ENCODE data around the gene TNS3. TPM values are rescaled to one million over a fixed set of nuclear protein-coding genes. Genes with fewer than 3 reads are reported as not detected.

Gene TNS3
- total and polyA plus RNA-seq, 10 donors: 17.7 to 247 (median 147) TPM

DNA sequence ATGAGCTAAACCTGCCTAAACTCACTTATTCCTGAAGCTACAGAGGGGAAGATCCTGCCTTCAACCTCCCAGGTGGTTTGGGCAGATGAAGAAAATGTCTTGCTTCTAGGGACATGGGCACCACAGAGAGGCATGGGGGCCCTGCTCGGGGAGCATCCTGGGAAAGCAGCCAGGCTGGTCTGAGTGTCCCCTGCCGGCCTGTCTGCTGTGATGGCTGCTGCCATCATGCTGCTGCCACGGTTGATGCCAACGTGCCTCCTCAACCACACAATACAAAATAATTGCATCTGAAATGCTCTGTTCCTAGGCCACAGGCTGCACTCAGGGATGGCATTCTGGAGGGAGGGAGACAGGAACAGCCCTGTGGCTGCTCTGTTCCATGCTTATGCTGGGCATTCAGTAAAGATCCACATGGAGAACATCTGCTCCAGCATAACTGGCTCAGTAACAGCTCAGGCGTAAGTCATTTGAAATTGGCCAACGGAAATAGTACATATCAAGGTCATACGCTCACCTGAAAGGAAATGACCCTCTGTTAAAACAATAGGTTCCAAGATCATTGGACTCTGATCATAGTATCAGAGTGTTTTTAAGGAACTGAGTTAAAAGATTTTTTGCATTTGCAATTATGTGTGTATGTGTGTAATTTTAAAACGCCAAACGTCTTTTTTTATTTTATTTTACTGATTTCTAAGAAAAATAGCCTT is 299.0 kb downstream of the TNS3 start:
- H3K4me3 ChIP-seq: no peak overlapping the region
- H3K36me3 ChIP-seq: peaks cover 2 to 100% (median 72%) of the 10 kb centered on the region in 6 donors

GRCh38 chr7:47281966-47282643 is 299.8 kb downstream of the TNS3 start:
- no peak for DNase-seq
- Histone ChIP-seq H3K4me3 (no peak overlapping the region), H3K36me3 (peaks cover 2 to 100% (median 76%) of the 10 kb centered on the region in 6 donors), H3K27me3 (replicated peaks in 1 of 7) (no peaks in the 10 kb centered on the region), H3K4me1 (peaks cover 0 to 4% (median 0%) of the 10 kb centered on the region in 6 donors), H3K27ac (peak overlapping the region in 1 of 8 donors; percentile 11), H3K9me3 (no peaks in the 10 kb centered on the region)
- intact Hi-C loops (cut with DNase I; ENCODE audit: low total_unique reads): no loop called here
- WGBS, 5 donors: 90 to 100% (median 95%) methylated on average over 2 to 7 of the region's 7 CpGs
- no peak for TF ChIP-seq POLR2A (IDR thresholded peaks at IDR 0.05)
- TF ChIP-seq, protein P1, sequence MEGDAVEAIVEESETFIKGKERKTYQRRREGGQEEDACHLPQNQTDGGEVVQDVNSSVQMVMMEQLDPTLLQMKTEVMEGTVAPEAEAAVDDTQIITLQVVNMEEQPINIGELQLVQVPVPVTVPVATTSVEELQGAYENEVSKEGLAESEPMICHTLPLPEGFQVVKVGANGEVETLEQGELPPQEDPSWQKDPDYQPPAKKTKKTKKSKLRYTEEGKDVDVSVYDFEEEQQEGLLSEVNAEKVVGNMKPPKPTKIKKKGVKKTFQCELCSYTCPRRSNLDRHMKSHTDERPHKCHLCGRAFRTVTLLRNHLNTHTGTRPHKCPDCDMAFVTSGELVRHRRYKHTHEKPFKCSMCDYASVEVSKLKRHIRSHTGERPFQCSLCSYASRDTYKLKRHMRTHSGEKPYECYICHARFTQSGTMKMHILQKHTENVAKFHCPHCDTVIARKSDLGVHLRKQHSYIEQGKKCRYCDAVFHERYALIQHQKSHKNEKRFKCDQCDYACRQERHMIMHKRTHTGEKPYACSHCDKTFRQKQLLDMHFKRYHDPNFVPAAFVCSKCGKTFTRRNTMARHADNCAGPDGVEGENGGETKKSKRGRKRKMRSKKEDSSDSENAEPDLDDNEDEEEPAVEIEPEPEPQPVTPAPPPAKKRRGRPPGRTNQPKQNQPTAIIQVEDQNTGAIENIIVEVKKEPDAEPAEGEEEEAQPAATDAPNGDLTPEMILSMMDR (IDR thresholded peaks at IDR 0.05 in 8 of 11, conservative IDR thresholded peaks at IDR 0.05 in 3 of 11): no peak

More for the DNA sequence above, 299.0 kb downstream of the TNS3 start:
- TF ChIP-seq, protein P1 (IDR thresholded peaks at IDR 0.05 in 8 of 11, conservative IDR thresholded peaks at IDR 0.05 in 3 of 11): no peak
- TF ChIP-seq POLR2AphosphoS5 (IDR thresholded peaks at IDR 0.05) (no peak), POLR2A (IDR thresholded peaks at IDR 0.05) (no peak)
- H3K27me3 ChIP-seq (replicated peaks in 1 of 7): no peaks in the 10 kb centered on the region
- intact Hi-C loops (cut with DNase I; ENCODE audit: low total_unique reads): no loop called here
- H3K9me3 ChIP-seq: no peaks in the 10 kb centered on the region
- H3K27ac ChIP-seq: peak overlapping the region in 1 of 8 donors; percentile 11
- H3K4me1 ChIP-seq: peaks cover 0 to 4% (median 0%) of the 10 kb centered on the region in 6 donors
- DNase-seq: no peak
- 76 to 93% (median 81%) methylated on average over 9 of the region's 9 CpGs for WGBS, 5 donors

DNA sequence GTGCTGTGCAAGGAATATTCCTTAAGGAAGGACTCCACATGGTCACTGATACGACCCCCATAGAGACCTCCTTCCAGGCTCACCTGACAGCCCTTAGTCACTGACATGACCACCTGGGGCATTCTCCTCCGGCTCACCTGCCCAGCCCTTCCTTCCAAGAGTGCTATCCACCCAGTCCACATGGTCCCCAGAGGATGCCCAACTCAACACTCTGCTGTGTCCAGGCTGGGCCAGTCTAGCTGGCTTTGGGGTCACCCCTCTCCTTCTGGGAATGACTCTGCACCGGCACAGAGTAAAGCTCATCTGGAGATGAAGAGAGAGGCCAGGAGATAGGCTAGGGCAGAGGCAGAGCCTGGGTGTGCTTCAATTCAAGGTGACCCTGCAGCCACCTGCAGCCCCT is 300.8 kb downstream of the TNS3 start:
- Histone ChIP-seq H3K4me3 (no peak overlapping the region), H3K36me3 (peaks cover 2 to 100% (median 80%) of the 10 kb centered on the region in 6 donors), H3K4me1 (peaks cover 0 to 4% (median 0%) of the 10 kb centered on the region in 6 donors), H3K27me3 (replicated peaks in 1 of 7) (no peaks in the 10 kb centered on the region), H3K27ac (no peak overlapping the region), H3K9me3 (no peaks in the 10 kb centered on the region)
- intact Hi-C loops (cut with DNase I; ENCODE audit: low total_unique reads): no loop called here
- TF ChIP-seq POLR2AphosphoS5 (IDR thresholded peaks at IDR 0.05) (no peak), POLR2A (IDR thresholded peaks at IDR 0.05) (no peak)
- TF ChIP-seq, protein P1 (IDR thresholded peaks at IDR 0.05 in 8 of 11, conservative IDR thresholded peaks at IDR 0.05 in 3 of 11): no peak
- WGBS, 5 donors: 89 to 95% (median 91%) methylated on average over 3 of the region's 3 CpGs
- DNase-seq: no peak

DNA sequence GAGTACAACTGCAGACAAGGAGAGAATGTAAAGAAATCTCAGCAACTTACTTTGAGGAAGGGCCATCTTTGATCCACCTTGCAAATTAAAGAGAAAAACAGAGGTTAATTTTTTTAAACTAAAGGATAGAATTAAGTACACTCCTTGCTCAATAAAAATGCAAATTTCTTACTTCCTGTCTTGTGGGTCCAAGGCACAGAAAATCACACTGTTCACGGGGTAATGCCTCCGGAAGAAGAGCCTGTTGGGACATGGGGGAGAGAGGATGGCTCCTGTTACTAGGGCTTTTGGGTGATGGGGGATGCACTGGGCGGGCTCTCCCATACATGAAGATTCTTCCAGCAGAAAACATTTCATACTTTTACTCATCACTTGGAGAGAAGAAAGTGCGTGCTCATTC is 301.8 kb downstream of the TNS3 start:
- Histone ChIP-seq H3K9me3 (no peaks in the 10 kb centered on the region), H3K4me1 (peaks cover 0 to 4% (median 0%) of the 10 kb centered on the region in 6 donors), H3K27ac (peak overlapping the region in 1 of 8 donors; percentile 3), H3K36me3 (peaks cover 2 to 100% (median 75%) of the 10 kb centered on the region in 6 donors), H3K4me3 (no peak overlapping the region), H3K27me3 (replicated peaks in 1 of 7) (no peaks in the 10 kb centered on the region)
- WGBS, 5 donors: 64 to 81% (median 67%) methylated on average over 4 of the region's 4 CpGs
- no peak for DNase-seq
- TF ChIP-seq POLR2AphosphoS5 (IDR thresholded peaks at IDR 0.05) (no peak), POLR2A (IDR thresholded peaks at IDR 0.05) (no peak)
- TF ChIP-seq, protein P1 (IDR thresholded peaks at IDR 0.05 in 8 of 11, conservative IDR thresholded peaks at IDR 0.05 in 3 of 11): no peak
- intact Hi-C loops (cut with DNase I; ENCODE audit: low total_unique reads): no loop called here

Data from spleen (tissue), 11 donors.